NCI-H187 (cell line): Measurements from ENCODE around the gene CACNG4.
"Not testable (repeated sequence)": the region's sequence is repeated elsewhere in the genome, so short reads cannot be mapped to it uniquely, and the experiment has no call there.

ENCODE experiments used
- DNase-seq, 2 experiments: peaks; one replicate each; lab custom pipeline; 2025; lab: John Stamatoyannopoulos, UW

CACNG4 gene

DNA sequence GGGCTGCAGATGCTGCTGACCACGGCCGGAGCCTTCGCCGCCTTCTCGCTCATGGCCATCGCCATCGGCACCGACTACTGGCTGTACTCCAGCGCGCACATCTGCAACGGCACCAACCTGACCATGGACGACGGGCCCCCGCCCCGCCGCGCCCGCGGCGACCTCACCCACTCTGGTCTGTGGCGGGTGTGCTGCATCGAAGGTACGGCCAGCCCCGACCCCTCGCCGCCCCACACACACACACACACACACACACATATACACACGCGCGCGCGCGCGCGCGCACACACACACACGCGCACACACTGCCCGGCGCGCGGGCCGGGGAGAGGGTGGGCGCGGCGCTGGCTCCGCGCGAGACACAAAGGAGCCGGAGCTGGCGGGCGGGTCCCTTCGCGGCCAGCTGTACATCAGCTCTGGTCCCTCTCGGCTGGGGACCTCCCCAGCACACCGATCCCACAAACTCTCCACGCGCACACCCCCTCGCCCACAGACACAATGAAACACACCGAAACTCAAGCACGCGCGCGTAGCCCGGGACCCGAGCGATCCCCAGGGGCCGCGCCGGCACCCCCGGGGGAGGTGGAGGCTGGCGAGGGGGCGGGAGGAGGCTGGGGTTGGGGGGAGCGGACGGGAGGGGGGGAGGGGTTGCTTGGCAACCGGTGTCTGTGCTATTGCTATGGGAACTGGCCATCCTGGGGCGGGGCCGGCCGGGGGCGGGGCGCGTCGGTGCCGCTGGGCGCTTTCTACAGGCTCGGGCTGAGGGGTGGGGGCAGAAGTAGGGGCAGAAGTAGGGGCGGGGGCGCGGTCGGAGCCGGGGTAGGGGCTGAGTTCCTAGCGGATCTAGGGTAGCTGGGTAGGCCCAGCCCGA, 658 bp downstream of the CACNG4 start:
- no peak for DNase-seq

DNA sequence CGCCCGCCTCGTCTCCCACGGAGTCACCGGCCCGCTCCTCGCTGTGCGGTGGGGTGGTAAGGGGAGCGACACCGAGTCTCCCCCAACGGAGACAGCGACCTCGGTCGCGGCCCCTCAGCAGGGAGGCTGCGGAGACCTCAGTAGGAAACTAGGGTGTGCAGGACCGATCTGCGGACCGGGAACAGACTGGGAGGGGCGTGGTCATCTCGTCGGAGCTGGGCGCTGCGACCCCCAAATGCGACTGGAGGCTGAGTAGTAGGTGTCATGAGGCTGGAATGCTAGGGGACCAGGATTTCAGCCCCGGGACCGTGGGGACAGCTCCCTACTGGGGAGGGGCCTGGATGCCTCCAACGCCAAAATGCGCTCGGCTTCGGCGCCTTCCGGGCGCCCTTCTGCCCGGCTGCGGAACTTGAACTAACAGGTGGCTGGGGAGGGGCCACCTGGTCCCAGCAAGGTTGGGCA, 1.3 kb downstream of the CACNG4 start:
- DNase-seq = no peak

GRCh38 chr17:66966298-66966697, 1.8 kb downstream of the CACNG4 start:
- DNase-seq = no peak

- DNase-seq = no peak
Measured at GRCh38 chr17:66966704-66967418, 2.4 kb downstream of the CACNG4 start.

DNA sequence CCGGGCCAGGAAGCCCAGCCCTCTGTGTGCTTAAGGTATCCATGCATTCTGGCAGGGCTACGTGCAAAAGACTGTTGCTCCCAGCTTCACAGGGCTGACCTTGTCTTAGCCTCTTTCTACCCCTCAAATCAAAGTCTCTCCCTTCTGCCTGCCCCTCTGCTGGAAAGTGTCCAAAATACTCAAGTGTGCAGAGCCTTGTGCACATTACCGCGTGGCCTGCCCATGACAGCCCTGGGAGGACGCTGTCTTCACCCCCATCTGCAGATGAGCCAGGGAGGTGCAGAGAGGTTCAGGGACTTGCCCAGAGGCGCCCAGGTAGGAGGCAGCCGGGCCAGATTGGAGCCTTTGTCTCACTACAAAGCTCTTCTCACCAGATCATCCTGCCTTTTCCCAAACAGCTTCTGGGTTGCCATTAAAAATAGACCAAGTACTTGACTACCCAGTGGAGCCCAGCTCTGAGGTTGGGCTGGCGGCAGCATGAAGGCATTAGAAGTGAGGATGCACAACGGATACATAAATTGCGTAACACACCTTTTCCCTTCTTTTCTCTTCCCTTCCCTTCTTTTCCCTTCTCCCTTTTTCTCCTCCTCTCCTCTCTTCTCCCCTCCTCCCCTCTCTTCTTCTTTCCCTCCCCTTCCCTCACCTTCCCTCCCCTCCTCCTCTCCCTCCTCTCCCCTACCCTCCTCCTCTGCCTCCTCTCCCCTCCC, 3.5 kb downstream of the CACNG4 start:
- no peak for DNase-seq

DNA sequence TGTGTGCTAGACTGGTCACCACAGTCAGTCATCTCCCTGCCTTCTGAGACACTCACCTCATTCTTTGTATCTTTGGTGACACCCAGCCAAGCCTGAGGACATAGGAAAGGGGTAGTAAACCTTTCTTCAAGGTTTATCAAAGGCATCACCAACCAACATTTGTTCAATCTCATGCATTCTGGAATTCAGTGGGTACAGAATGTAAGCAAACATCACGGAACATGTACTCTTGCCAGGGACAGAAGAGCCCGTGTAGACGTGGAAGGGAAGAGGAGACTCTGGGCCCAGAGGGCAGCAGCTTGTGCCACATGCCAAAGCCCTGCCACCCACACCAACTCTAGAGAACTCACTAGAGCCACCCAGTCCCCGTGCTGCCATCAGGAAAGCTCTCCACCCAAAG, 4.4 kb downstream of the CACNG4 start:
- no peak for DNase-seq

GRCh38 chr17:66970140-66970539, 5.6 kb downstream of the CACNG4 start:
- DNase-seq = no peak

DNA sequence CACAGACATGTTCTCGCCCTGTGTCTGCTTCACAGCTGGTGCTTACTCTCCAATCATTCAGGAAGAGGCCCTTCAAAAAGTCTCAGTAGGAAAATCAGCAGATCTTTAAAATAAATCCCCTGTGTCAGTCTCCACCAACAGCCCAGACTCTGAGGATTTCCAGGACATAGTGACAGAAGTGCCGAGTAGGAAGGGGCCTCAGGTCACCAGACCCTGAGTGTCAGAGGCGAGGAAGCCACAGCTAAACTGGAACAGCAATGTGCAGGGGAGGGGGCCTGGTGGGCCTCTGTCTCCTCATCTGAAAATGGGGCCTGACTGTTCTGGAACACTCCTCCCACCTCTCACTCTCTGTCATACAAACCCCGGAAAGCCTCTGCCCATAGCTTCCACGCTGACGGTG, 6.3 kb downstream of the CACNG4 start:
- DNase-seq = no peak

DNA sequence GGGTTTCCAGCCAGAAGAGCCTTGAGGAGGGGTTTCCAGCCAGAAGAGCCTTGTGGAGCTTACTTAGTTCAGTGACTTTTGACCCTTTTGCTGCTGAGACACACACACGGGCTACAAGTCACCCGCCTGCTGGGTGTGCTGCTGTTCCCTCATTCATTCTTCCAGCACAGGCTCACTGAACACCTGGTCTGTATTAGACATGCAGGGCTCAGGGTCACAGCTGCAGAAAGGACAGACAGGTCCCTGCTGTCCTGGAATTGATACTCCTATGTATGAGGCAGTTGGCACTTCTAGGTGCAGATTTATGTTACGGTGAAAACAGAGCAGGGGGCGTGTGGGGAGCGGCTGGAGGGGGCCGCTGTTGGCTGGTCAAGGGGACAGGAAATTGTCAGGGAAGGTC, 6.8 kb downstream of the CACNG4 start:
- DNase-seq = no peak

DNA sequence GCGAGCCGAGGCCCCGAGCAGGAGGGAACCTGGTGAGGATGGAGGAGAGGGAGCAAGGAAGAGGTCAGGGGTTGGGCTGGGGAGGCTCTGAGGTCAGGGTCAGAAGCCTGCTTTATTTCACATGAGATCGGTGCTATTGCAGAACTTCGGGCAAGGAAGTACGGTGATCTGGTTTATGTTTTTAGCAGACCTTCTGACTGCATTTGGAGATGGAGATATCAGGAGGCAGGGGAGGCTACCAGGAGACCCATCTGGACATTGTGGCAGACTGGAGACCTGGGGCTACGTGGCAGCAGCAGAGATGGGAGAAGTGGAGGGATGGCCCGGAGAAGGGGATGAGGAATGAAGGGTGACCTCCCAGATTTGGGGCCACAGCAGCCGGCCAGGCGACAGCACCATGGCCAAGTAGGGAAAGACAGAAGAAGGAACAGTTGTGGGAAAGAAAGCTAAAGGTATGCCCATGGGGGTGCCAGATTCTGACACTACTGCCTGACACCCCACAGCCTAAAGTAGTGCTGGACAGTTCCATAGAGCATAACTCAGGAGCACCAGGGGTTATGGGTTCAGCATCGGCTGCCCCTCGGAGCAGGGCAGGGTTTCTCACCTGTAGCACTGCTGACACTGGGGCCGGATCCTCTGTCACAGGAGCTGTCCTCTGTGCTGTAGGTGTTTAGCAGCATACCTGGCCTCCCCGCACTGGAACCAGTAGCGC, 7.4 kb downstream of the CACNG4 start:
- DNase-seq = no peak

DNA sequence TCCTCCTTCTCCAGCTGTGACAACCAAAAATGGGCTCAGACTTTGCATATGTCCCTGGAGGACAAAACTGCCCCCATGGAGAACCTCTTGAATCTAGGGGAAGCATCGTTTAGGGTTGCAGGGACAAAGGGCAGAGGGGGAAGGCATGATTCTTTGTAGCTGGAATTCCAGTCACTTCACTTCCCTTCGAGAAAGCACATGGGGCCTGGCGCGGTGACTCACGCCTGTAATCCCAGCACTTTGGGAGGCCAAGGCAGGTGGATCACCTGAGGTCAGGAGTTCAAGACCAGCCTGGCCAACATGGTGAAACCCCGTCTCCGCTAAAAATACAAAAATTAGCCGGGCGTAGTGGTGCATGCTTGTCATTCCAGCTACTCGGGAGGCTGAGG, 7.9 kb downstream of the CACNG4 start:
- not testable (repeated sequence) for DNase-seq

GRCh38 chr17:66975188-66975587, 10.7 kb downstream of the CACNG4 start:
- DNase-seq = no peak

- DNase-seq = no peak
Measured at GRCh38 chr17:66975614-66976378, 11.3 kb downstream of the CACNG4 start.

GRCh38 chr17:66976379-66976663, 11.8 kb downstream of the CACNG4 start:
- no peak for DNase-seq

GRCh38 chr17:66976781-66977201, 12.3 kb downstream of the CACNG4 start:
- no peak for DNase-seq

DNA sequence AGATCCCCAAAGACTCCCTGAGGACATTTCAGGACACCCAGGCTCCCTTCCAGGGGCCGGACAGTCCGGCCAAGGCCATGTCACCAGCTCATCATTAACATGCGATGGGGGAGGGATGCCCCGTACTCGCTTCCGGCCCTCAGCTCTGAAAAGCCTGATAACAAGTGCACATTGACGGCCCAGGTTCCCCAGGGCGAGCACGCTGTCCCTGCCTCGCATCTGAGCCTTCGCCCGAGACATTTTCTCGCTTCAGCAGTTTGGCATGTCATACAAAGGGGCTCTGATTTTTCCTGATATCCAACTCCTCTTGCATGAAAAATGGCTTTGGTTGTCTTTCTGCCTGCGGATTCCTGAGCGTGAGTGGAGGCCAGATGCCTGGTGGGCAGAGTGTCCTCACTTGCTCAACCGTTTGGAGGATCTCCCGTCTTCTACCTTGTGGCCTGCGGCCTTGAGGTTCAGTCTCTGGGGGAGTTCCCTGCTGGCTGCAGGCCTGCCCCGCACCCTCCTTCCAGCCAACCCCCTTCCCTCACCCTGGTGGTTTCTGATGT, 14.1 kb downstream of the CACNG4 start:
- no peak for DNase-seq

DNA sequence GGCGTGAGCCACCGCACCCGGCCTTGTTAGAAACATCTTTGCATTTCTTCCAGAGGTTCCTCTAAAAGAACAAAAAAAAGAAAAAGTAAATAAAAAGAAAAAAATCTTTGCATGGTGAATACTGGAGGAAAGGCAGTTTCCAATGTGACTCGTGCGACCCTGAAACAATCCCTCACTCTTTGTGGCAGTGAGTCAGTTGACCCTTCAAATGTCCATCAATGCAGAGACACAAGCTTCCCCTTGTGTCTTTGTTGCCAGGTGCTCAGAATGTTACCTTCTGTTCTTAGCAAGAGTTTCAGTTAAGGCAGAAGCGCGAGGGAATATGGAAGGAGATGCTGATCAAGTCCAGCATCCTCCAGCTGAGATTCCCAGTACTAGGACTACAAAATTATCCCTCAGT, 16.4 kb downstream of the CACNG4 start:
- DNase-seq = no peak

- no peak for DNase-seq
Measured at GRCh38 chr17:66981983-66982508, 17.5 kb downstream of the CACNG4 start.

DNA sequence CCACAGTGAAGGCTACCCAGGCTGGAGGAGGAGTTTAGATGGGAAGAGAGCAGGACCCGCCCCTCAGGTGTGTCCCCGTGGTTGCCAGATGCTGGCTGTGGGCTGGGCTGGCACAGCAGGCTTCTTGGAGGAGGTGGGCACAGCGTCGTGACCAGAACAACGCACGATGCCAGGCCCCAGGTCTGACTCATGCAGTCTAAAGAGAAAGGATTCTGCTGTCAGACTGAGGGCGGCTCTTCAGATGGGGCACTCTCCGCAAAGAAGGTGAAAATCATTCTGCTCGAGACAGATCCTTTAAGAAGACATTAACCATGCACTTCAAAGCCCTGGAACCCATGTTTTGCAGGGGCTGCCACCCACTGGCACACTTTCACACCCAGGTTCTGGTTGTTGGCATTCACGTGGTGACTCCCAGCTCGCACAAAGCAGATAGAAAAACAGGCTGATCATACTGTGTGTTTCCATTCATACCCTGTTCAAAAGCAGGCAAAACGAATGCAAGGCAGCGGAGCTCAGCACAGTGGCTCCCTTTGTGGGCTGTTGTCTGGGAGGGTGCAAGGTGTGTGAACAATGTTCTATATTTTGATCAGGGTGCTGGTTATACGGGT, 19.0 kb downstream of the CACNG4 start:
- DNase-seq = no peak

DNA sequence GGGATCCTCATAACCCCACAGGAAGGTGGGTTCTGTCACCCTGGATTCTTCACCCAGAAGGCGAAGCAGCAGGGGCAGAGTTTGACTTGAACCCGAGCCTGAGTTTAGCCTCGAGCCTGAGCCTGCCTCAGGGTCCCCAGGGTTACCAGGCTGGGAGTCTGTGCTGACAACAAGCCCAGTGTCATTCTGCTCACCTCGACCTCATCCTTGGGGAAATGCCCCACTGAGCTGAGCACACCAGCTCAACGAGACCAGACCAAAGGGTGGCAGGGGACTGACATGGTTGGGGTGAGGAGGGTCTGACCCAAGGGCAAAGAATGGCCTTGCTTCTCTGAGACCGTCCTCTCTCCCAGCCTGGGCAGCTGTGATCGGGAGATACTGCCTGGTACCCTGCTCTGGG, 20.2 kb downstream of the CACNG4 start:
- DNase-seq = no peak
